NCI-H1436 (cell line): ENCODE measurements around the gene PSMD5.

ENCODE experiments used
- DNase-seq: peaks from one replicate; lab custom pipeline; 2025; lab: John Stamatoyannopoulos, UW

Gene PSMD5

DNA sequence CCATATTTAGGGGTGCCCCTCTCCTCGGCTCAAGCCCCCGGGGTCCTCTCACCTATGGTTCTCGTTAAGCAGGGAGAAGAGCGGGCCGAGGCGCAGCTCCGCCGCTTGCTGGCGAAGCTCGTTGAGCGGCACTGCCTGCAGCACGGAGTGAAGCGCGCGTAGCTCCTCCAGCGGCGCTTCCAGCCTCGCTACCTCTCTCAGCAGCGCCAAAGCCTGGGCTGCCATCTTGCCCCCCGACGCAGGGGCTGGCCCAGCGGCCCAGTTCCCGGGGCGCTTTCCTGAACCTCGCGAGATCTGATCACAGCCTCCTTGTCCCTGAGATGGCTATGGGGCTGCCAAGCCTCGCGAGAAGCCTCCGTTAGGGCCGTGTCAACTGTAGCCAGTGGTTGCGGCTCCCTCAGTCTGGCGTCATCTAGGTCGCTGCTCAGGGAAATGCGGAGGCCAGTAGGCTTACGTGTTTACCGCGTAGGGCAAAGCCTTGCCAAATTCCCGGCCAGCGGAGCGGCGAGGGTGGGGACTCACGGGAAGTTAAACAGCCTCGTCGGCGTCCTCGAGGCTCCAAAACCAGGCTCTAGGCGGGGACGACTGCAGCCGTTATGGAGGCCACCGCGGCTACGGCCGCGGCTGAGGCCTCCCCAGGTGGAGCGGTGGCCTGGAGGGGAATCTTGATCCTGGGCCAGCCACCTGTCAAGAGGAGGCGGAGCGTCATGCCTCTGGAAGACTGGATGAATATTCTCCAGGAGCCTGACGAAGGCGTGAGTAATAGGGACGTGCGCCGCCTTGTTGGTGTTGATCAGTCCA lies at the start of gene PSMD5:
Gene PSMD5 (minus strand): TSS at position 238 of the 801 bp plus-strand sequence. CDS start 13 bp downstream, at position 225.
- peak; percentile 98 for DNase-seq

DNA sequence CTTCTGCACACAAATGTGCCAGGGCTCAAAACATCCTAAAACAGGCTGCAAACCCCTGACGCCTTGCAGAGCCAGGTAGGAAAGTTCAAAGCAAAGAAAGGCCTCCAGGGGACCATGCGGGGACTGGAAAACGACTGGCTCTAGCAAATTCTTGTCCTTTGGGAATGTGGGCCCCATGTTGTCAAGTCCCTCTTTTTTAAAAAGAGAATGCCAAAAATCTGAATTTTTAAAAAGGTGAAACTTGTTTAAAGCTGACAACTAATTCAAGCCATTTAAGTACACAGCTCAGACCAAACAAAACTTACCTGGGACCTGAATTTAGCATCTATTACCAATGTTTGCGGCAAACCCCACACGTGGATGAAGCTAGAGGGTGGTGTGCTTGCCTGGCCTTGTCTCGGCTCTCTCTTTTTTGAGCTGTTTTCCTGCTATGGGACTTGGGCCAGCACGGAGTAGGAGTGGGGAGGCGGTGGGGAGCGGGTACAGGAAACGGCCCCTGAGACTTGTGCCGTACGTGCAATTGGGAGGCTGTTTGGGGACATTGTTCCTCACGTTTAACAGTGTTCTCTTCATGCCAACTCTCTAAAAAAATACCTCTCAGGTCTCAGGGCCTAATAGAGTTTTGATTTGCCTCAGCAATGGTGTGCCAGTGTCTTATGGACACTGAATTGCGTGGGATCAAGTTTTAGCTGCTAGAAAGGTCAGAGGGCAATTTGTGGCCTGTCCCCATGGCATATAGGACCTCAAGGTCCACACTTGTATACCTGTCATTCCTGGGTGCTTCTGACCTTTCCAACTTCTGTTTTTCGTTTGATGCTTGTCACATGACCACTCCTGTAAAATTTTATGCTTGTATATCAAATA lies 49.4 kb upstream of the PSMD5 start:
- DNase-seq = no peak

DNA sequence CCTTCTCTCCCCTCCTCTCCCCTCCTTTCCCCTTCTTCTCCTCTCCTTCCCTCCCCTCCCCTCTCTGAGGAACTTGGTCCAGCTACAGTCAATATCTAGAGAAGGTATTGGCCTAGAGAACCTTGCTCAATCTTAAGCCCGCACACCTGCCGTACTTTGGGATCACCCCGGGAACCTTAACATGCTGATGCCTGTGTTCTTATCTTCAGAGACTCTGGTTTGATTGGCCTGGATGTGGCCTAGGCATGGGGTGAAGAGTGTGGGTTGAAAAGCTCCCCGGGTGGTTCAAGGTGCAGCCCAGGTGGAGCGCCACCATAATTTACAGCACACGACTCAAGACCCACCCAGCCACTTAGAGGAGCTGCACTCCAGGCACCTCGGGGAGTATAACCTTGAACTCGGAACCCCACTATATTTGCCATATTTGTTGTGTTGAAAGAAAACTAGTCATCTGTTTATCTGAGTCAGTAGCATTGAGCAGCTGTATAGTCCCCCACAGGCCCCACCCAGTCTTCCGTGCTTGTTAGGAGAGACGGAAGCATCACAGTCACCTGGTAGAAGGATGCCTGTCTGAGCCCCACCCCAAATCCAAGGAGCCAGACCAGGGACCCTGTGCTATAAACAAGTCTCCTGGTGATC lies 48.6 kb upstream of the PSMD5 start:
- DNase-seq = no peak

DNA sequence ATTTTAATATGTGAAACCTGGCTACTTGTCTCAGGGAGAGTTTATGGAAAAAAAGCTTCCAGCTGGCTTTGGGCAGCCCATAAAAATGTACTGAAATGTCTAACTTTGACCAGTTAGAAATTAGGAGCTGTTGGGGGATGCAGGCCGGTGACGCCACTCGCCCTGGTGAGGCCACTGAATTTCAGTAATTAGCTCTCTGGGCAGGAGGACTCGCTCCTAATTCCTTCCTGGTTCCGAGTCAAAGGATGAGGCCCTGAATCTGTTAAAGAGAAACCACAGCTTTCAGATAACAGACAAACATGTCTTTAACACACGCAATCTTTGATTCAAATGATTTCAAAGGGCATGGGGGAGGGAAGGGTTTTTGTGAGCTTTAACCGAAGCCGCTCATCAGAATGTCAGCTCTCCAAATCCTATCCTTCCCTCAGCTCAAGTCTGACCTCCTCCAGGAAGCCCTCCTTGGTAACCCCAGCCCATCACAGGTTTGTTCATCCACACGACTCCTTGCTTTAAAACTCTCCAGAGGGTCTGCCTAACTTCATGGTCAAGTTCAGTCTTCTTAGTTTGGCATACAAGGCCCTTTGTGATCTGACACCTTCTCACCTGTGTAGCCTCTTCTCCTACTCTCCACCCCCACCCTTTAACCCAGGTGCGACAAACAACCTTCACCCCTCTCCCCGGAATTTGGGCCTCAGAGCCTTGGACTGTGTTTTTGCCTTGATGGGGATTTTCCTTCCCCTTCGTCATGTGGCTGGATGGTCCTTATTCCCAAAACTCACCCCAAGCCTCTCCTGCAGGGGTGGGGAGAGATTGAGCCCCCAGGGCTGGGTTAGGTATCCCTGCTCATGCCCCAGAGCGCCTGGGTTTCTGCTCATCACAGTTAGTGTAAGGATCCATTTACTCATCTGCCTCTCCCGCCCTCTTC lies 47.9 kb upstream of the PSMD5 start:
- DNase-seq = no peak

DNA sequence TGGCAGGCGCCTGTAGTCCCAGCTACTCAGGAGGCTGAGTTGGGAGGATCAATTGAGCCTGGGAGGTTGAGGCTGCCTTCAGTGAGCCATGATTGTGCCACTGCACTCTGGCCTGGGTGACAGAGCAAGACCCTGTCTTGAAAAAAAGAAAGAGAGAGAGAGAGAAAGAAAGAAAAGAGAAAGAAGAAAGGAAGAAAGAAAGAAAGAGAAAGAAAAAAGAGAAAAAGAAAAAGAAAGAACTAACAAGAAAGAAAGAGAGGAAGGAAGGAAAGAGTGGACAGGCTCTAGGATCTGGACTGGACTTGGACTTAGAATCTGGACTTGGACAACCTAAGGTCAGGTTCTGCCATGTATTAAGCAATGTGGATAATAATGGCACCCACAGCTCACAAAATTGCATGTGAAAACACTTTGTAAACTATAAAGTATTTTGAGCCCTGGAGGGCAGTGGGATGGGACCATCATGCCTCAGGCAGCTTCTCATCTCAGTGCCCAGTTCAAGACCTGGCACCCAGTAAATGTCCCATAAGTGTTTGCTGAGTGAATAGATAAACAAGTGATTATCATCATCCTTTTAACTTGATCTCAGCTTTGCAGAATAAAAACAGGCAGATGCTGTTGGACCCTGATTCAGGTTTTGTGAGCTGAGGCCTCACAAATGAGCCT lies 47.0 kb upstream of the PSMD5 start:
- no peak for DNase-seq

DNA sequence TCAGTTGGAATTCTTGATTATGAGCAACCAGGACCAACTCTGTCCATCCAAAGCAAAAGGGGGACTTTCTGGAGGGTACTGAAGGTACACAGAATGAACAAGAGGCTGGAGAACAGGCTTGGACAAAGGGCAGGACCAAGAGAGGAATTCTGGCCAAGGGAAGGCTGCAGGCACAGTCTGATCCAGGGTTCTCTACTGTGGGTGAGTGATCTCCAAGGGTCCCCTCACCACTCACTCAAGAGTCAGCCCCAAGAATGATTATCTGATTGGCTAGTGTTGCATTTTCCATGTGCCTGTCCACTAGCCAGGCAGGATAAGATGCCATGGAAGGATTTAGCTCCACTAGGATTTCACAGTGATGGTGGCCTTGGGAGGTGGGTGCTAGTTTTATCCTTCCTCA lies 45.9 kb upstream of the PSMD5 start:
- no peak for DNase-seq

DNA sequence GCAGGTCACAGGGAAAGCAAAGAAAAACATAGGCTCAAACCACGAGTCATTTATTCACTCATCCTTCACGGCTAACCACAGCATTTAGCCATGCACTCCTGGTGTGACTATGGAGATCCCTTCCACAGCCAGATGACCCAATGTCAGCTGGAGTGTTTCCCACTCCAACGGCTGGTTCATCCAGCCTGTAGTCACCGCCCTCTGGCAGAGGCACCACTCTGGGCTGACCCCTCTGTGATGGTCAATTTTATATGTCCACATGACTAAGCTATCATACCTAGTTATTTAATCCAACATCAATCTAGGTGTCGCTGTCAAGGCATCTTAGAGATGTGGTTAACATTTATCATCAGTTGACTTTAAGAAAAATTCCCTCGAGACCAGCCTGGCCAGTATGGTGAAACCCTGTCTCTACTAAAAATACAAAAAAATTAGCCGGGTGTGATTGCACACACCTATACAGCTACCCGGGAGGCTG lies 43.8 kb upstream of the PSMD5 start:
- no peak for DNase-seq

DNA sequence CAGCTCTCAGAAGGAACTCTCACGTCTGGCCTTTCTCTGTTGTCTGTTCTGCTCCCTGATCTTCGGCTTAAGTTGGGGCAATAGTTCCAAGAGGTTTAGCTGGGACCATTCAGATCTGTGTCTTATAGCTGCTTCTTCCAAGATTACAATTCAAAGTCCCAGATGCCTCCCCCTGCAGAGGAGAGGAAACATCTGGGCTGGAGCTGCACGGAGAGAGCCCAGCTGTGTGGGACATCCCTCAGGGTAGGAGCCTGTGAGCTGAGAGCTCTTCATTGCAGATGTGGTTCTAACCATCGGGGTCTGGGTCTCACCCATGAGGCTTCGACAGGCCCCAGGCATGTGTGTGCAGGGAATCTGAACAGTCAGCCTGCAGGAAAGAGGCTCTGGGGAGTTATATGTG lies 43.2 kb upstream of the PSMD5 start:
- no peak for DNase-seq

DNA sequence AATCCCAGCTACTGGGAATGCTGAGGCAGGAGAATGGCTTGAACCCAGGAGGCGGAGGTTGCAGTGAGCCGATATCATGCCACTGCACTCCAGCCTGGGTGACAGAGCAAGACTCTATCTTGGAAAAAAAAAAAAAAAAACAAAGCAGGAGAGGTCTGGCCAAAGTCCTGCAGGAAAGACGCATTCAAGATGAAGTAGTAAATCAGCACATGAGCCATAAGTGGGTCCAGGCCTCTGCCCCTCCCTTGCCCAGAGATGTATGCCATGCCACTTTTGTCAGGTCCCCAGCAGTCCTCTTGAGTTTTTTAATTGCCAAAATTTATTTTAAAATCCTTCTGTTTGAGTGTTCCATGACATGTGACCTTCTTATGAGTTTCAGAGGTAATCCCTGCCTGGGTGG lies 42.7 kb upstream of the PSMD5 start:
- DNase-seq = no peak

DNA sequence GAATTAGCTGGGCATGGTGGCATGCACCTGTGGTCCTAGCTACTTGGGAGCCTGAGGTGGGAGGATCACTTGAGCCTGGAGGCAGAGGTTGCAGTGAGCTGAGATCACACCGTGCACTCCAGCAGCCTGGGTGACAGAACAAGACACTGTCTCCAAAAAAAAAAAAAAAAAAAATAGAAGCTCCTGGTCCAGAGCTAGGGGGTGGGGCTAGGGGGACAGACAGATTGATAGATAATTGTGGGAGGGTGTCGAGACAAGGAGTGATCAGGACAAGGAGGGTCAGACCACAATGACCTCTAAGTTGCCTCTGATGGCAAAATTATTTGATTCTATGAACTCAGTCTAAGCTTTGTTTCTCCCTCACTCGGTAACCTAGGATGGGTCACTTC lies 40.9 kb upstream of the PSMD5 start:
- no peak for DNase-seq

DNA sequence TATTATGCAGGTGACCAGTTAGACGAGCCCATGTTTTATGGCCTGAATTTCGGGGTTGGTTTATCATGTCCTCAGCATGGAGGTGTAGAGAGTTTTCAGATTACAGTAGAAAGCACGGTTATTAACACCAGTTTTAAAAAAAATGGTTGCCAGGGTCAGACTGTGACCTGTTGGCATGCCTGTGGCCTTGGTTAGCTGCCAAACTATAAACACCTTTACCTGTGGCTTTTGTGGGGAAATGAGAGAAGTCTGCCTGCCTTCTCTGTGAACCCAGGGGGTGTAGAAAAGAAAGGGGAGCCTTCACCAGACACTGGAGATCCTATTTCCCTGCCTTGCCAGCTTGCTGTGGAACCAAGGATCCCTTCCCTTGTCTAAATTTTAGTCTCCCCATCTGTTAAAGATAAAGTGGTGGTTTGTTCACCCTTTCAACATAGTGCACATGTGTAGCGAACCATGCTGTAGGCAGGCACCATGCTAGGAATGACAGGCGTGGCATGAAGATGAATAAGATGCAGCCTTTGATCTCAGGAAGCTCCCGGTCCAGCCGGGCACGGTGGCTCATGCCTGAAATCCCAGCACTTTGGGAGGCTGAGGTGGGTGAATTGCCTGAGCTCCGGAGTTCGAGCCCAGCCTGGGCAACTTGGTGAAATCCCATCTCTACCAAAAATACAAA lies 40.3 kb upstream of the PSMD5 start:
- DNase-seq = no peak

DNA sequence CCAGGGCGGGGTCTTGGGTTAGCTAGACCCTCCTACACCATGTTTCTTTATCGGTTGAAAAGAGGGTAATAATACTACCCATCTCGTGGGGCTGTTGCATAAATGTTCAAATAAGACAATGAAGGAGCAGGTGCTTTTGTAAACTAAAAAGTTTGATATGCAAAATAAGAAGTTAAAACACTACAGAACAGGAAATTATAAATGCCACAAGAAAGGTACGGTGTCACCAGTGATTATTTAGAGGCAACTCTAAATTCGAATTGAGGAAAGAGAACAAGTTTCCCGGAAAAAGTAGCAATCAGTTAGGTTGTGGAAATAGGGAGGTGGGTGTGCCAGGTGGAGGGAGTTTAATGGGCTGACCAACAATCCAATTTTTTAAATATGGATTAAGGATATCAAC lies 36.7 kb upstream of the PSMD5 start:
- DNase-seq = no peak

DNA sequence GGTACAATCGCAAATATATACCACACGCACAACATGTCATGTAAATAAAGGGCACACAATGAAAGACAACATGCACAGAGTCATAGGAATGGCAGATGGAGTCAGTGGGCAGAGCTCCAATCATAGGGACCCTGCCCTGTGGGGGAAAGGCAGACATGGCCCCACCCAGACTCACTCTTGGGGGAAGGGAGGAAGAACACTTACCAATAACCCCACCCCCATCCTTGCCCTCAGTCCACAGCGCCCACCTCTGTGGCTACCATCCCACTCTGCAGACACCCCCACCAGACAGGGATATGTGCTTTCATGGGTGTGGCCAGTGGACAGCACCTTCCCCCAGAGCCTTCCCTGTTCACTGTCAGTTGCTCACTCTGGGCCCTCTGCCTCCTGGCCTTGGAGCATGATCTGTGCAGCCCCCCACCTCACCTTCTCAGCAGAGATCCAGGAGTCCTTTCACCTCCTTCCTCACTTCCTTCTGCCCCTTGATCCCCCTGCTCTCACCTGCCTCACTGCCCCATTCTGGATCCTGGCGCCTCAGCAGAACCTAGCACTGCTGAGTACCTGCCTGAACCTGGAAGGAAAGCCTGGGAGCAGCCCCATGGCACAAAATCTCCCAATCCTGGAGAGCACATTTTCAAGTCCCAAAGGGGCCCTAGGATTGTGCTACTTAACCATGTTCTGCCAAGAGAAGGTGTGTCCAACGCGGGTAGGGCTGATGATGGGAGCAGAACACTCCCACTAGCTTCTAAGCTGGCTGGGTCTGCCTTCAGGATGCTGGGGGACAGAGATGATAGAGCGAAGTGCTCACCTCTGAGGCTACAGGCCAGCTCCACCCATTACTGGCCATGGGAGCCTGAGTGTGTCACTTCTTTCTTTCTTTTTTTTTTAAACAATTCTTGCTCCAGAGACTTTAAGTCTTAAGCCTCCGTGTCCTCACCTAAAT lies 35.7 kb upstream of the PSMD5 start:
- DNase-seq = peak; percentile 56

DNA sequence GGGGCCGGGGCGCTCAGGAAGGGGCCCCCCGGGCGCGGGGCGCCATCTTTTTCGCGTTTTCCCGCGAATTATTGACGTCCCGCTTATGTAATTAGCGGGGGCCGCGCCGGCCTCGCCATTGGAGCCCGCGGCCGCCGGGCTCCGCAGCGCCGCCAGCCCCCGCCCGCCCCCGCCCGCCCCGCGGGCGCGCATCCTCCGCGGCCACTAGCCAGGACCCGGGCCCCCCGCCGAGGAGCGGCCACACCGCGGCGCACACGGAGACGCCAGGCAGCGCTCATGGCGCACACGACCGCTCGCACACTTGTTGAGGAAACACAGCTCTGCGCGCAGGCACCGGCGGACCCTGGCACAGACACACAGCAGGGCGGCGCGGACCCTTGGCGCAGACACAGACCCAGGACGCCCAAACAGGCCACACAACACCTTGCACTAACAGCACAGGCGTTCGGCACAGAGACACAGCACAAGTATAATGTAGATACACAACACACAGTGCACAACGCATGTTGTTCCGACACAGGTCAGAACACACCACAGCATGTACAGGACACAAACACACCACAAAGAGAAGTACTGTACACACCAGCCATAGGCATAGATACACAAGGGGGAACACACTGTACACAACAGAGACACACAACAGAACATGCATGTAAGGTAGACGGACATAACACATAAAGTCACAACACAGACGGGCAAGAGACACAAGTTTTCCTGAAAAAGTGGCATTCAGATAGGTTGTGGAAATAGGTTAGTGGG lies 34.7 kb upstream of the PSMD5 start:
- peak; percentile 78 for DNase-seq

DNA sequence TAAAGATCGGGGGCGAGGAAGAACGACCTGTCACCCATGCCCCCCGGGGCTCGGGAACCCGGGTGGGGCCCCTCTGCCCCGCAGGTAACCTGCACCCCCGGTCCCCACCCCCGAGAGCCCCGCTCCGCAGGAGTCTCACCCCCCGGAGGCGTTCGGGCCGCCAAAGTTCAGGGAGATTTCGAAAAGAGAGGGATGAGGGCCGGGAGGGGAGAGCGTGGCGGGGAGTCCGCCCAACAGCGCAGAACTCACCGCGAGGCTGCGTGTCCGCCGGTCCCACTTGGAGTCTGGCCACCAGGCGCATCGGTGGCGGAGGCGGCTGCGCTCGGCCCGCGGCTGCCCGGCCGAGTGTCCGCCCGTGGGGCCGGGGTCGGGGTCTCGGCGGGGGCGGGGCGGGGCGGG lies 34.1 kb upstream of the PSMD5 start, which contains the start of gene PHF19:
Gene PHF19 (minus strand): TSS at position 347 of the 399 bp plus-strand sequence. CDS start 2,447 bp downstream, outside the sequence.
- DNase-seq = no peak

DNA sequence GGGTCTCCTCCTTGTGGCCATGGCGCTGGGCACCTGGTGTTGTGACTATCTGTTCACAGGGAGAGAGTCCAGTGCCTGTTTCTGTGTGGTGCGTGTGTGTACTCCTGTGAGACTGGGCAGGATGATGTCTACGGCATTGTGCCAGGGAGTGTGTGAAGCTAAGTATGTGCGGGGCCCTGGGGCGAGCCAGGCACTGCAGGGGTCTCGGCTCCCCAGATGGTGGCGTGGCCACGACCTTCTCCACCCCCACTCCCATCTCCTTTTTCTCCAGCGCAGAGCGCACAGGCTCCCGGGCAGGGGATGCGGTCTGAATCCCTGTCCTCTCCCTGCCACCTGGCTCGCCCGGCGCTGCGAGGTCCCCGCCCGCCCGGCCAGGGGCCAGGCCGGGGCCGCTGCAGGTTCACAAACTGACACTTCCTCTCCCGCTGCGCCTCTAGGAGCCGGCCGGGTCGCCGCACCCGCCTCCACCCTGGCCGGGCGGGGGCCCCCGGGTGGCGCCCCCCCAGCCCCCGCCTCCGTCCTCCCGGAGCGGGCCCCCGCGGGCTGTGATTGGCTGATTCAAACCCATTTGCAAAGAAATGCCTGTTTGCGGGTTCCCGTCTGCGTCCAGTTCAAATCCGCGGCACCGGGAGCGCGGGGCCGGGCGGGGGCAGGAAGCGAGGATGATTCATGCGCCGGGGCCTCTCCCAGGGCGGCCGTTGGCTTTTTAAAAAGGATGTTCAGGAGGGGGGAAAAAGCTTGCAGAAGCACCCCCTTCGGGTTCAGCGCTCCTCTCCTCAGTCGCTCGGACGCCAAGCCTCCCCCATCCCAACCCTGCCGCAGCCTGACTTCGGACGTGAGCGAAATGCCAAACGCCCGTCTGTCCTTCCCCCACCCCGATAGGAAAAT lies 33.5 kb upstream of the PSMD5 start:
- DNase-seq = peak; percentile 77

DNA sequence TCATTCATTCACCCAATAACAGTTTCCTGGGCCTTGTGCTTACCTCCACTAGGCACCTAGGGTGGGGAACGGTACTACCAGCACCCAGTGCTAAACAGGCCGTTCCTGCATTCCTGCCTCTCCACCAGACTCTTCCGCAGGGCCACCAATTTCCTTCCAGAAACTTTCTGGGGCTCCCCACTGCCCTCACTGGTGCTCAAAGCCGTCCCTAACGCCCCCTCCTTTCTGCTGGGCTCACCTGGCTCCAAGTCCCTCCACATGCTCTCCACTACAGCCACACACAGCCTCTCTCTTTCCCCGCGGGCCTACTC lies 32.9 kb upstream of the PSMD5 start:
- no peak for DNase-seq

DNA sequence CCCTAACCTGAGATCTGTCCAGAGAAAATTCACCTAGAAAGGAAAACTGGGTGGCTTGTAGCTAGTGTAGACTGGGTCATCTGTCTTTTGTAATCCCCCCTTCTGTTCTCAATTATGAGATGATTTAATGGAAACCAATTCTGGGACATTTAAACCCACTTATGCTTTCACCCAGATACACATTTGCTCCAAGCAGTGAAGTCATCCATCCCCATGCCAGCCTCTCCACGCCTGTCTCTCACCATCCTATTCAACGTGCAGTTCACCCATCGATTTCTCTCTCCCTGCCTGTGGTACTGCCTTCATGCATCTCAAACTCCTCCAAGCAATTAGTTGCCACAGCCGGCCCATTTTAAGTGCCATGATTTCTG lies 32.5 kb upstream of the PSMD5 start:
- DNase-seq = no peak
